NCI-H1436 treated with DMSO at 0.1 percent for 48 hours (cell line): ENCODE data around the gene STK36.

Experiments
- DNase-seq: peaks from one replicate; lab custom pipeline; 2025; lab: John Stamatoyannopoulos, UW

STK36 gene

DNA sequence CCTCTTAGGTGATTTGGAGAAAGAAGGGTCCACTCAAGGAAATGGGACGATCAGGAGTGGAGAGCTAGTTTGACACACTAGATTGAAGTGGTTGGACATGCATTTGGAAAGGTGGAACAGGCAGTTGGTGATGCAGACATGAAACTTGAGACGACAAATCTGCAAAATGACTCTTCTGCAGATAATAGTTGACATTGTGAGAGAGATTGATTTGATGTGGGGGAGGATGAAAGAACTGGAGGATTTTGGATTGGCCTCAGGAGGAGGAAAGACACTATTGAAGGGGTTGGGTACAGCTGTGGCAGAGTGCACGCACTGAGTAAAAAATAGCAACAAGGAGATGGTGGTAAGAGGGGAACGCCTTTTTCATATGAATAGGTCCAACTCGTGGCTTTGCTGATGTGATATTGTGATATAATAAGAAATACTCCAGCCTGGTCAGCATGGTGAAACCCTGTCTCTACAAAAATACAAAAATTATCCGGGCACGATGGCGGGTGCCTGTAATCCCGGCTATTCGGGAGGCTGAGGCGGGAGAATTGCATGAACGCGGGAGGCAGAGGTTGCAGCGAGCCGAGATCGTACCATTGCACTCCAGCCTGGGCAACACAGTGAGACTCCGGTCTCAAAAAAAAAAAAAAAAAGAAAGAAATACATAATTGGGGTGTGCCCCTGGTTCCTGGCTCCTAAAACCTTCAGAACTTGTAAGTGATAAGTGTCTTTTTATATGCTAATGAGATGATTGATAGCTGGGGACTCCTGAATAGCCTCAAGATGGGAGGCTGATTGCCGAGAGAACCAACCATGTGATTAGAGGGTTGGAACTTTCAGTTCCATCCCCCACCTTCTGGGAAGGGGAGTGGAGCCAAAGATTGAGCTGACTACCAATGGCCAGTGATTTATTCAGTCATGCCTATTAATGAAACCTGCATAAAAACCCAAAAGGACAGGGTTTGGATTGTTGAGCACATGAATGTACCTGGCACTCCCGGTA is 48.5 kb downstream of the STK36 start:
- no peak for DNase-seq

DNA sequence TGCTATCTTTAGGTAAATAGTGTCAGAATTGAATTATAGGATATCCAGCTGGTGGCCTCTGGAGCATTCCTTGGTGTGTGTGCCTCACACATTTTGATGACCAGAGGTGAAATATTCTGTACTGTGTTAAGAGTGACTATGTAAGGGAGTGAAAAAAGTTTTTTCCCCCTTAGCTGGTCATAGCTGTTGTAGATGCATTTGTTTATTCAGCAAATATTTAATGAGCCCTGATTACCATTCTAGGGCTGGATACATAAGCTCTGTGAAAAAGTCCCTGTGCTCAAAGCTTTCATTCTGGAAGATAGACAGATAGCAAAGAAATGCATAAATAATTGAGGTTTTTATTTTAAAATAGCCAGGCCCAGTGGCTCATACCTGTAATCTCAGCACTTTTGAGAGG is 49.6 kb downstream of the STK36 start:
- DNase-seq = no peak

DNA sequence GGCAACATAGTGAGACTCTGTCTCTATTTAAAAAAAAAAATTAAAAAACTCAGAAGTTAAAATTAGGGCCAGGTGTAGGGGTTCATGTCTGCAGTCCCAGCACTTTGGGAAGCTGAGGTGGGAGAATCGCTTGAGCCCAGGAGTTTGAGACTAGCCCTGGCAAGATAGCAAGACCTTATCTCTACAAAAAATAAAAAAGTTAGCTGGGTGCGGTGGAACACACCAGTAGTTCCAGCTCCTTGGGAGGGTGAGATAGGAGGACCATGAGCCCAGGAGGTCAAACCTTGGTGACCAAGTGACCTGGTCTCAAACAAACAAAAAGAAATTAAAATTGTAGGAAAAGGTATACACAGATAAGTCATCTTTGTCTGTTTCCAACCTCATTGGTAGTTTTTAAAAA is 50.0 kb downstream of the STK36 start:
- no peak for DNase-seq

DNA sequence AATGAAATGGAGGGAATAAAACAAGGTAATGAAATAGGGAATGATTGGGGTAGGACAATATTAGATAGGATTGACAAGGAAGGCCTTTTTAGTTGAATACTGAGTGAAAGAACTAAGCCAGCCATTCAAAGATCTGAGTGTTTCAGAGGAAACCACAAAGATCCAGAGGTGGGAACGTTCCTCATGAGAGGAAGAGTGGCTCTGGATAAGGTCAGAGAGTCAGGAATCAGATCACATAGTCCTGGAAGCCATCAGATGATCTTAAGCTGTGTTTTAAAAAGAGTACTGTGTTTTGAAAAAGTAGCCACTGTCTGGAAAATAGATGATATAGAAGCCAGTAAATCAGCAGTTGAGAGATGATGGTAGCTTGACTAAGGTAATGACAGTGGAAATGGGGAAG is 50.5 kb downstream of the STK36 start:
- no peak for DNase-seq

DNA sequence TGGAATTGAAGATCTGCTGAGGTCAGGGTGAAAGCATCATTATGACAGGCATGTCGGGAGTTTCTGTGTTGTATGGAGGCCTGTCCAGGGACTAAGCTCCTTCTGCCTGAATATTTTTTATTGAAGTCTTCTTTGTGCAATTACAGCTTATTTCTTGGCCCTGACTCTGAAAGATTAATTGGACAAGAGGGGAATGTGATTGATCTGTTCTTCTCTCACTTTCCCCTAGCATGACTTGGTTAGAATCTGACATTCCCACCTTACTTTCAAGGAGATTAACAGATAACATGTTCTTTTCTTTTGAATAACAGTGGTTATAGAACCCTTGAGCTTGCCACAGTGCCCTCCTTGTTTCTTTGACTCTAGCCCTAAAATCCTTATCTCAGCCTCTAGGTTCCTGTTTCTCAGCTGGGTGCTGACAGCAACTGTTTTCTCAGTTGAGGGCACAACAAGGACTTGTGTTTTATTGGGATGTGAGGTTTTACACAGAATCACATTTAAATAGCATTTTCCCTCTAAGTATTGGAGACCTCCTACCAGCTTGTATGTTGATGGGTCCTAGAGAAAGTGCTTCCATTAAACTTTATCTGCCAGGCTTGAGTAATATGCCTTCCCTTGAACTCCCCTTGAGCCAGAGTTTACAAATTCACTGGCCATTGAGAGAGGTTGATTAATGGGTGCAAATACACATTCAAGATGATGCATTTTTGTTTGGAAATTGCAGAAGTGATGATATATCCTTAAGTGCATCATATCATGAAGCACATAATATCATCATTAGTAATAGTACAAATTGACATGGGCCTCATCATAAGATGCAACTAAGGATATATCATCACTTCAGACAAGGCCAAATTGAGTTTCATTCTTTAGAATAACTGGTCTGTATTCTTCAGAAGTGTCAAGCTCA is 51.2 kb downstream of the STK36 start:
- no peak for DNase-seq

DNA sequence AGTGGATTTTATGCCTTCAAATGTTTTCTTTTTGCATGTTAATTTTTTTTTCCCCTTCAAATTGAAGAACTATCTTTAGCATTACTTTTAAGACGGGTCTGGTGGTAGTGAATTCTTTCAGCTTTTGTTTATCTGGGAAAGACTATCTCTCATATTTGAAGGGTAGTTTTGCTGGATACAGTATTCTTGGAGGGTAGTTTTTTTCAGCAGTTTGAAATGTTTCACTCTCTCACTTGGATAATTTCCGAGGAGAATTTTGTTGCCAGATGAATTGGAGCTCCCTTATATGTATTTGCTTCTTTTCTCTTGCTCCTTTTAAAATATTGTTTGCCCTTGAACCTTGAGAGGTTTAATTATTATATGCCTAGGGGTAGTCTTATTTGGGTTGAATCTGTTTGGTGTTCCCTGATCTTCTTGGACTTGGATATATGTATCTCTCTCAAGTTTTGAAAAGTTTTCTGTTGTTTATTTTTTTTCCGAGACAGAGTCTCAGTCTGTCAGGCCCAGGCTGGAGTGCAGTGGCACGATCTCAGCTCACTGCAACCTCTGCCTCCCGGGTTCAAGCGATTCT is 54.2 kb downstream of the STK36 start:
- no peak for DNase-seq

DNA sequence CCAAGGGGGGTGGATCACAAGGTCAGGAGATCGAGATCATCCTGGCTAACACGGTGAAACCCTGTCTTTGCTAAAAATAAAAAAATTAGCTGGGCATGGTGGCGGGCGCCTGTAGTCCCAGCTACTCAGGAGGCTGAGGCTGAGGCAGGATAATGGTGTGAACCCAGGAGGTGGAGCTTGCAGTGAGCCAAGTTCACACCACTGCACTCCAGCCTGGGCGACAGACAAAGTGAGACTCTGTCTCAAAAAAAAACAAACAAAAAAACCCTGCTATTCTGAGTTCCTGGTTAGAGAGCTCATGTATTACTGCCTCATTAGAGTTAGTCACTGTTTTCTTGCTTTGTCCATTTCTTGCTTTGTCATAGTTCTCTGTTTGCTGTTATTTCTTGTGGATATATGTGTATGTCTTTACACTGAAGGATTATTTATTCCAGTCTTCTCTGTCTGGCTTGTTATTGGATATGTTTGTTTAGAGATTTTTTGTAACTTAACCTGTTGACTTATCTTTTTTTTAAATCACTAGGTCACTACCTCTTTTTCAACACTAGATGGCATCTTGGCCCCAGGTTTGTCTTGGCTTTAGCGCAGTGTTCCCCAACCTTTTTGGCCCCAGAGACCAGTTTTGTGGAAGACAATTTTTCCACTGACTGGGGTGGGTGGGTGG is 55.7 kb downstream of the STK36 start:
- no peak for DNase-seq

DNA sequence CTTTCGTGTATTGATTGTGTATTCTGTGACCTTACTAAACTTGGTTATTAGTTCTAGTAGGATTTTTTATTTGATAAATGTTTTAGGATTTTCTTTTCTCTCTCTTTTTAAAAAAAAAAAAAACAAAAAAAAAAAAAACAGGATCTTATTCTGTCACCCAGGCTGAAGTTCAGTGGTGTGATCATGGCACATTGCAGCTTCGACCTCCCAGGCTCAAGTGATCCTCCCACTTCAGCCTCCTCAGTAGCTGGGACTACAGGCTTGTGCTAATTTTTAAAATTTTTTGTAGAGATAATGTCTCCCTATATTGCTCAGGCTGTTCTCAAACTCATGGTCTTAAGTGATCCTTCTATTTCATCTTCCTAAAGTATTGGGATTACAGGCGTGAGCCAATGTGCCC is 57.8 kb downstream of the STK36 start:
- no peak for DNase-seq

DNA sequence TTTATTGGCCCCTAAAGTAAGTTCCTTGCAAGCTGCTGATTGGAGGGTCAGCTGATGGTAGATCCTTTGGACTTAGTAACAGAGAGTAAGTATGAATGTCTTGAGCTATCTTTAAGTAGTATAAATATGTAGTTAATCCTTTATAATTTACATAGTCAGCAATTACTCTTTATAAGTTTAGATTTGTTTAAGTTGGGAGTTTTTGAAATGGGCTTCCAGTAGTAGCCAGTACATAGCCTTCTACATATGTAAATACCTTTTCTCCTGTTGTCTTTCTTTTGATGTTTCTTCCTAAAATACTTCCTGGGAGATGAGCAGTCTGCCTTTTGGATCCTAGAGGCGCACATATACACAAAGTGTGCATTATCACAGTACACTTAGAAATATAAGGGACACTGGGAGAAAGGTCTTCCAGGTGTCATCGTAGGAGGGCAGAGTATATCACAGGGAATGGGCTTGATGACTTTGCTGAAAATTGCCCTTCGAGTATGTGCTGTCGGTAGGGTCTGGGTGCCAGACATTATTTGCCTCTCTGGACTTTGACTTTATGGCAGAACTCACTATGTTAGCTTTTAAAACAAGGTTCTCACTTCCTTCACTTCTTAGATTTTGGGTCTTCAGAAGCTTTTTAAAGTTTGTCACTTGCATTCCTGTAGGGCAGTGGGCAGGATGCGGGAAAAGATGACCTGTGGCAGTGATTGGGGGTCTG is 60.3 kb downstream of the STK36 start:
- DNase-seq = no peak

DNA sequence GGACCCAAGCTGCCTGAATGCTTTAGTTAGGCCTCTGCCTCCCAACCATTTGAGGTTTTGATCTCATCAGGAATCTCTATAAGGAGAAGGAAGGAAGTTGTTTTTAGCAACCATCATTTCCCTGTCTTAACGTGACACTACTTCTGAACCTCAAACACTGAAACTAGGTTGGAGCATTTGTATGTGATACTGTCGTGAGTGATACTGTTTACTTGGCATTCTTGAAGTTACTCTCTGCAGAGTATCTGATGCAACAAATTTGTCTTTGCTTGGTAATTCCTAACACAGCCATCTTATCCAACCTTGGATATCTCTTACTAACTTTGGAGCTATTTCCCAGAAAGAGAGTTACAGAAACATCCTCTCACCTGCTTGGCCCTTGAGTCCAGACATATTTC is 60.9 kb downstream of the STK36 start:
- DNase-seq = no peak

DNA sequence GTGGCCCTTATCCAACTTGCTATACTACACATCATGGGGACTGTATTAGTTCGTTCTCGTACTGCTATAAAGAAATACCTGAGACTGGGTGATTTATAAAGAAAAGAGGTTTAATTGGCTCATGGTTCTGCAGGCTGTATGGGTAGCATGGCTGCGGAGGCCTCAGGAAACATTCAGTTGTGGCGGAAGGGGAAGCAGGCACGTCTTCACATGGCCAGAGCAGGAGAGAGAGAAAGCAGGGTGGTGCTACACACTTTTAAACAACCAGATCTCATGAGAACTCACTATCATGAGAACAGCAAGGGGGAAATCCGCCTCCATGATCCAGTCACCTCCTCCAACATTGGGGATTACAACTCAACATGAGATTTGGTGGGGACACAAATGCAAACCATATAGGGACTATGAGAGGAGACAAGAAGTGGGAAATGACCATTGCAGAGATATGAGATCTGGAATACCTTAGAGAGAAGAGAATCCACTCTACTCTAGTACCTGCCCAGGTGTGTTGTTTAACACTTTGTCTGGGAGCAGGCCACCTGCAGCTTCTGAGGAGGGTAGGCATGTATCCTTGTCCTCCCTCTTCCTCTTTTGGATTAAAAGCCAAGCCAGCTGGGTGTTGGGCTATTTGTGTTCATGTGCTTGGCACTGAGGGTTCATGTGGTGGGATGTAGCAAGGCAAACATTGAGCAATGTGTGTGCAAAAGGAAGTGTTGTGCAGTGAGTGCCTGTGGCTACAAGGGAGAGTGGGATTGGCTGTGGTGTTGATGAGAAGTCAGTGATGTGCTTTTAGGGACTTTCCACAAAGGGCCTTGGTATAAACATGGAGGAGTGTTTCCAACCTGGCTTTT is 61.5 kb downstream of the STK36 start:
- DNase-seq = no peak

DNA sequence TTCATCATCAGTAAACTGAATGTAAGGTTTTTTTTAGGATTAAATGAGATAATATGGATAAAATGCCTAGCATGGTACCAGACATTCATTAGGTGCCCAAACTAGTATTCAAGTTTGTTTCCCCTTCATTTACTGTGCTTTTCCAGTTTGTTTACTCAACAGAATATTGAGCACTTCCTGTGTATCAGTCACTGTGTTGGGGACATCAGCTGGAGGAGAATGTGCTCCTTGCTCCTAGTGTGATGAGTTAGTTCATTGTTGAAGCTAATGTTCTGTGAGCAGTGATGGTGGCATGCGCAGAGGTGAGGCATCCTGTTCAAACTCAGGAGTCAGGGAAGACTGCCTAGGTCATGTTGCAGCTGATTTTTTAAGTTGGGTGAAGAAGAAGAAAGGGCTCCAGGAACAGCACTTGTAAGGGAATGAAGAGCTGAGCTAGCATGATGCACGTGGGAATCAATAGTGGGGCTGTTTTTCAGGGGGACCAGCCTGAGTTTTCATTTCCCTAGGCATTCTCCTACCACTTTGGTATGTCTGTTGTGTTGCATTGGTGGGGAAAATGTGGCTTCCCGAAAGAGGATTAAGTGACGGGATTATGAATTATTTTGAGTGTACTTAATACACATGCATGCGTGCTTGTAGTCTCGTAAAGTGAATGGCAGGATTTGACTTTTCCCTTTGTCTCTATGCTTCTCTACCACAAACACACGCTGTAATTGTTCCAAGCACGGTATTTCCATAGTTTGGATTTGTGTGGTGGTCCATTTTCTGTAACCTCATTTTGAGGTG is 62.5 kb downstream of the STK36 start:
- DNase-seq = no peak

DNA sequence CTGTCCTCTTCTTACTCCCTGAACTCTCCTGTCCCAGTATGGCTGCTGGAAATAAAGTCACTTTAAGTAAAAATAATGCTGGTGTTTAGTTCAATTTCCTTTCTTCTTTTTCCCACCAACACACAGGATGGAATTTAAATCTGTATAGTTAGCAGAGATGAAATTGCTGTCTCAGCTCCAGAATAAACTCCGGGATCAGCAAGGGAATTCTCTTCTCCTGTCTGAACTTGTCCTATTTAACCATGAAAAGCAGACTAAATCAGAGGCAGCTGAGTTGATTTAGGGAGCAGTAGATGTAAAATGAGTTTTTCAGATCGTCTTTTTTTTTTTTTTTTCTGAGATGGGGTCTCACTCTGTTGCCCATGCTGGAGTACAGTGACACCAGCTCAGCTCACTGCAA is 64.6 kb downstream of the STK36 start:
- no peak for DNase-seq

DNA sequence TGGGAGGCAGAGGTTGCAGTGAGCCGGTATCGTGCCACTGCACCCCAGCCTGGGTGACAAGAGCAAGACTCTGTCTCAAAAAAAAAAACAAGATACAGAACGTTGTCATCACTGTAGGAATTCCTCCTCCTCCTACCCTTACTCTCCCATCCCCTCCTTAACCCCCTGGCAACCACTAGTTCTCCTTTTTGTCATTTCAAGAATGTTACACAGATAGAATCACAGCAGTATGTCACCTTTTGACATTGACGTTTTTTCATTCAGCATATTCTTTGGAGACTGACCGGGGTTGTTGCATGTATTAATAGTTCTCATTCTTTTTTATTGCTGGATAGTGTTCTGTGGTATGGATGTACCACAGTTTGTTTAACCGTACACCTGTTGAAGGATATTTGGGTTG is 71.2 kb downstream of the STK36 start:
- no peak for DNase-seq

DNA sequence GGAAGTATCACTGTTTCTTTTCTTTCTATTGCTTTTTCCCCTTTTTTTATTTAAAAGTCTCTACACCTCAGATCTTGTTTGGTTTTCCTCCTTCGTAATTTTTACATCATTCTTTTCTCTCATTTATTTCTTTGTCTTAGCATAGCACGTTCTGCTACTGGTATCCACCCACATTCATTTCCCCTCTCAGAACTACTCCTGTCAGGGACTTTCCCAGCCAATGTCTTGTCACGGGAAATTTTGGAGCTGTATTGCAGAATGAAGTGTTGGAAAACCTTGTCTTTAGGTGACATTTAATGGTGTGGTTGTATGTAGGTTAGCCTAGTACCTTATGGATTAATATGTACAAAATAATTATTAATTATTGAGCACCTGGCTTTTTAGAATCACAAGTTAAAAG is 72.7 kb downstream of the STK36 start:
- DNase-seq = no peak

DNA sequence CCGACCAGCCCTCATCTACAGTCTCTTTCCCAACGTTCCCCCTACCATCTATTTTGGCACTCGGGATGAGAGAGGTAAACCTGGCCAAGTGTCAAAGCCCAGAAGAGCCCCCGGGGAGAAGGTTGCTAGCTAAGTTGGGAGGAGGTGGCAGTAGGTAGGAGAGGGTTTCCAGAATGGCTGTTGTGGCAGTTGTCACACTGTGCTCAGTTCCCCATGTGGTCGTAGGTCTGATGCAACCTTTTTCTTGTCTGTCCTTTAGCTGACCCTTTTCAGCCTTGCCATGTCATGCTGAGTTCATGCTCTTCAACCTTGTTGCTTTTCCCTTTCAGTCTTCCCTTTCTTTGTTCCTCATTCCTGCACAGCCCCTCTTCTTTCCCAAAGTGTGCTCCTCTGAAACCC is 73.3 kb downstream of the STK36 start:
- DNase-seq = no peak

DNA sequence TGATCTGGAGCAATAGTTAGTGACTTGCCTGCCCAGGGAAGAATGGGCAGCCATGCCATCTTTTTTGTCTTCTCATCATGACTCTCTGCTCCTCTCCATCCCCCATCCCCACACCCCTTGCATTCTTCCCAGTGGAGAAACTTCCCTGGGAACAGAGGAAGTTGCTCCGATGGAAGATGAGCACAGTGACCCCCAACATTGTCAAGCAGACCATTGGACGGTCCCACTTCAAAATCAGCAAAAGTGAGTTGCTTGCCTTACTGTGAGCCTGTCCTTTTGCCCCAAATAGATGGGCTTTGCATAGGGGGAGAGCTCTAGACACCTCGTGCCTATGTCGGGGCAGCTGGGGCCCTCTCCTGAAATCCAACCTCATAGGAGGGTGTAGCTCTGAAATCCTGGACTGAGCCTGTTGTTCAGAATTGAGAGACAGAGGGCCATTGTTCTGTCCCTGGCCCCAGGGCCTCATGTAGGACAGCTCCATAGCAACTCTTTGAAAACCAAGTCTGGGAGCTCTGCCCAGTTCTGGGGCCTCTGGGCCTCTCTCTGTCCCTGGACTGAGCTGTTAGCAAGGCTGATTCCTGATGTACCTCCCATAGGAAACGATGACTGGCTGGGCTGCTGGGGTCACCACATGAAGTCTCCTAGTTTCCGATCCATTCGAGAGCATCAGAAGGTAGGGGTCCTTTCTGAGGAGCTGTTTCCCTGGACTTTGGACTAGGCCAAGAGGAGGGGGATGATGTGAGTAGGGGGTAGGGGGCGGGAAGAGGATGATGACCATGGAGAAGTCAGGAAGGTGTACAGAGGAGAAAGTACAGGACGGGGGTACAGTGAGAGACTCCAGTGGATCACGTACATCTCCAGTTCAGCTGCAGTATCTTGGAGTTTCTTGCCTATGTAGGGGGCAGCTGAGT is 73.9 kb downstream of the STK36 start:
- no peak for DNase-seq

DNA sequence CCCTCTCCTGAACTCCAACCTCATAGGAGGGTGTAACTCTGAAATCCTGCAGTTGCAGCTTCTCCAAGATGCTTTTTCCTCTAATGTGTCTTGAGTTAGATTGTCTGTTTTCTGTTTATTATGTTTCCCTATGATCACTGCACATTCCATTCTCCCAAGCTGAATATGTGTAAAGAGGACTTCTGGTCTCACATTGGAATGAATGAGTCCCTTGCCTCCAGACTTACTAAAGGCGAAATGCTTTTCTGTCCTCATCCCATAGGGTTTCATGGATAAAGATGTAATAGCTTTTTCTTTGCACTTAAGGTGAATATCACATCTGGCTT is 74.5 kb downstream of the STK36 start:
- DNase-seq = no peak

DNA sequence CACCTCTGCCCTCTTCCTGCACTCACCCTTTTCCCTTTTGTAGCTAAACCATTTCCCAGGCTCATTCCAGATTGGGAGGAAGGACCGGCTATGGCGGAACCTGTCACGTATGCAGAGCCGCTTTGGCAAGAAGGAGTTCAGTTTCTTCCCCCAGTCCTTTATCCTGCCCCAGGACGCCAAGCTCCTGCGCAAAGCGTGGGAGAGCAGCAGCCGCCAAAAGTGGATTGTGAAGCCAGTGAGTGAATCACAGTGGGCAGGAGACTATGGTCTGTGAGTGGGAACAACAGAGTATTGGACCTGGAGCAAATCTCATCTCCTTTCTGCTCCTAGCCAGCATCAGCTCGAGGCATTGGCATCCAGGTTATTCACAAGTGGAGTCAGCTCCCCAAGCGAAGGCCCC is 75.1 kb downstream of the STK36 start:
- DNase-seq = no peak
